CD8-positive, alpha-beta memory T cell (primary cell): ENCODE results near the gene RBM8A. TPM values are rescaled to one million over a fixed set of nuclear protein-coding genes. Genes with fewer than 3 reads are reported as not detected.

ENCODE experiments used
- CTCF ChIA-PET: fragments of 350-600 bp; sonication (Branson Sonifier 250); formaldehyde crosslinking; loops from one replicate; lab custom pipeline; 2021; ENCODE audit warnings: antibody characterized with exemption; lab: Charles Lee
- POLR2A ChIA-PET: fragments of 350-600 bp; sonication (Branson Sonifier 250); formaldehyde crosslinking; loops from one replicate; lab custom pipeline; 2021; ENCODE audit warnings: antibody characterized with exemption; lab: Charles Lee
- DNase-seq, 5 donors: peaks; one replicate each; pipeline versions ENCODE4 v3.0.0 to v3.0.0-alpha.2; 2020 to 2022; ENCODE audit warnings: mixed read lengths in 1 of 5
- H3K27ac ChIP-seq: one replicate; pipeline ENCODE4 v1.7.0; 2013; ENCODE audit warnings: low read depth, mild to moderate bottlenecking, low read length, moderate library complexity
- H3K27me3 ChIP-seq: 2 replicates; pipeline ENCODE4 v1.7.0; 2013; ENCODE audit warnings: low read length, mild to moderate bottlenecking; ENCODE audit not compliant: insufficient read depth, poor library complexity, severe bottlenecking
- H3K36me3 ChIP-seq: 2 replicates; pipeline ENCODE4 v1.7.0; 2013; ENCODE audit warnings: mild to moderate bottlenecking, low read length, moderate library complexity; ENCODE audit not compliant: insufficient read depth
- H3K4me1 ChIP-seq: 2 replicates; pipeline ENCODE4 v1.7.0; 2013; ENCODE audit warnings: mild to moderate bottlenecking, low read length, moderate library complexity; ENCODE audit not compliant: insufficient read depth
- H3K4me3 ChIP-seq: 2 replicates; pipeline ENCODE4 v1.7.0; 2013; ENCODE audit warnings: mild to moderate bottlenecking, low read length
- H3K9me3 ChIP-seq: 2 replicates; pipeline ENCODE4 v1.7.0; 2013; ENCODE audit warnings: mild to moderate bottlenecking, low read length
- H3K27ac Mint-ChIP-seq, 8 donors: one replicate each; pipeline ENCODE4 v1.8.0; 2020 to 2021; ENCODE audit warnings: mixed read lengths in 8 of 8, mild to moderate bottlenecking in 6 of 8, inconsistent platforms in 3 of 8, moderate library complexity in 3 of 8
- H3K27me3 Mint-ChIP-seq, 2 donors: one replicate each; pipeline ENCODE4 v1.8.0; 2020 to 2021; ENCODE audit warnings: mixed read lengths in 2 of 2, mild to moderate bottlenecking in 1 of 2, moderate library complexity in 1 of 2
- H3K36me3 Mint-ChIP-seq, 3 donors: one replicate each; pipeline ENCODE4 v1.8.0; 2020 to 2021; ENCODE audit warnings: mixed read lengths in 3 of 3, inconsistent platforms in 1 of 3, mild to moderate bottlenecking in 1 of 3
- H3K4me1 Mint-ChIP-seq, 3 donors: one replicate each; pipeline ENCODE4 v1.8.0; 2020 to 2021; ENCODE audit warnings: mixed read lengths in 3 of 3, inconsistent platforms in 1 of 3, mild to moderate bottlenecking in 1 of 3
- H3K4me3 Mint-ChIP-seq, 7 donors: one replicate each; pipeline ENCODE4 v1.8.0; 2020 to 2021; ENCODE audit warnings: mixed read lengths in 7 of 7, mild to moderate bottlenecking in 6 of 7, moderate library complexity in 4 of 7, inconsistent platforms in 2 of 7
- H3K9me3 Mint-ChIP-seq, 5 donors: one replicate each; pipeline ENCODE4 v1.8.0; 2020 to 2022; ENCODE audit warnings: mixed read lengths in 5 of 5, mild to moderate bottlenecking in 3 of 5, moderate library complexity in 2 of 5, inconsistent platforms in 1 of 5
- polyA plus RNA-seq: library from polyadenylated mRNA; unstranded; fragments of 300-500 nt; fragmentation: Illumina TruSeq; gene quantifications from one replicate; pipeline ENCODE4 v1.2.3, GENCODE V29; 2021
- total RNA-seq, 2 experiments: library from RNA; stranded (reverse); gene quantifications; one replicate each; pipeline ENCODE4 v1.2.3, GENCODE V29; 2021

RBM8A gene
- total RNA-seq (100 to 1,000 TPM; 387 to 397 TPM), polyA plus RNA-seq (192 TPM)

- peak within 1 kb of the TSS; percentile 89 for H3K4me3 ChIP-seq
Observed at GRCh38 chr1:145927063-145927886, at the start of gene RBM8A. Gene RBM8A, minus strand, starts transcription at chr1:145927484. Its CDS starts 58 bp downstream, at chr1:145927426.

DNA sequence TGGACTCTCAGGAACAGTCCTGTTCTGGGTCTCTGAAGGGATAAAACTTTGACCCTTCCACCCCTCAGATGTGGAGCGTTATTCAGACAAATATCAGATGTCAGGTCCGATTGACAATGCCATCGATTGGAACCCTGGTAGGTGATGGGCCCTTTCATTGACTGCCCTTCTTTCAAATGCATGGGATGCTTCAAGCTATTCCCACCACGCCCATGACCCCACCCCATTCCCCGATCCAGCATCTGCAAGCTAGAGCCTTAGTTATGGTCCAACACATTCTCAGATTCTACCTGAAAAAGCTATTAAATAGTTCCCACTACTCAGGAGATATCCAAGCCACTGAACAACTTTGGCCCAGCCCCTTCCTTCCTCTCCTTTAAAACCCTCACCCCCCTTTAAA, 49.7 kb upstream of the RBM8A start:
- Mint-ChIP-seq H3K4me3 (peak overlapping the region in 1 of 7 donors; percentile 44), H3K27ac (peak overlapping the region in 1 of 8 donors; percentile 89), H3K9me3 (no peaks in the 10 kb centered on the region), H3K36me3 (peaks cover 0 to 16% (median 8%) of the 10 kb centered on the region in 3 donors), H3K4me1 (peaks cover 13 to 25% (median 19%) of the 10 kb centered on the region in 3 donors), H3K27me3 (no peaks in the 10 kb centered on the region)
- Histone ChIP-seq H3K9me3 (no peaks in the 10 kb centered on the region), H3K27me3 (no peaks in the 10 kb centered on the region), H3K36me3 (no peaks in the 10 kb centered on the region), H3K4me1 (peaks cover 49% of the 10 kb centered on the region), H3K4me3 (no peak overlapping the region), H3K27ac (no peak overlapping the region)
- no peak for DNase-seq
- CTCF ChIA-PET: interaction anchor here (1.0 to 8.3 kb wide), 17 partner anchors 9 to 130 kb away, joined by 4 to 475 read pairs (median 9); partner anchors contain the start of genes ANKRD34A, ITGA10, LIX1L and NUDT17
- POLR2A ChIA-PET: interaction anchor here (0.7 to 7.2 kb wide), 7 partner anchors 13 to 126 kb away, joined by 3 to 229 read pairs (median 5); partner anchors contain the start of genes ANKRD34A, LIX1L, POLR3GL and TXNIP

More at GRCh38 chr1:145927063-145927886, at the start of gene RBM8A:
- no peaks in the 10 kb centered on the region for H3K27me3 Mint-ChIP-seq
- Histone ChIP-seq H3K27me3 (no peaks in the 10 kb centered on the region), H3K4me1 (peaks cover 29% of the 10 kb centered on the region), H3K9me3 (no peaks in the 10 kb centered on the region), H3K36me3 (peaks cover 9% of the 10 kb centered on the region), H3K27ac (peak within 1 kb of the TSS; percentile 93)
- DNase-seq: peak; percentile 85 to 97 (median 96)
- peaks cover 10 to 22% (median 20%) of the 10 kb centered on the region in 3 donors for H3K4me1 Mint-ChIP-seq
- H3K27ac Mint-ChIP-seq: peak within 1 kb of the TSS in 4 of 8 donors; percentile 74 to 92 (median 82)
- CTCF ChIA-PET: interaction anchor here (0.7 to 2.3 kb wide), 21 partner anchors 9 to 81 kb away, joined by 3 to 24 read pairs (median 7); partner anchors contain the start of genes ANKRD34A, ITGA10, LIX1L and NUDT17
- H3K36me3 Mint-ChIP-seq: peaks cover 0 to 19% (median 3%) of the 10 kb centered on the region in 3 donors
- no peaks in the 10 kb centered on the region for H3K9me3 Mint-ChIP-seq
- peak within 1 kb of the TSS in 3 of 7 donors; percentile 47 to 84 (median 57) for H3K4me3 Mint-ChIP-seq
- POLR2A ChIA-PET: interaction anchor here (0.6 to 3.9 kb wide), 23 partner anchors 9 to 110 kb away, joined by 3 to 87 read pairs (median 6); partner anchors contain the start of genes ANKRD34A, ANKRD35, LIX1L and NUDT17

- no peaks in the 10 kb centered on the region for H3K27me3 Mint-ChIP-seq
- DNase-seq: no peak
- no peak overlapping the region for H3K4me3 ChIP-seq
- peaks cover 31% of the 10 kb centered on the region for H3K4me1 ChIP-seq
- H3K27ac Mint-ChIP-seq: peak overlapping the region in 4 of 8 donors; percentile 14 to 80 (median 70)
- no peaks in the 10 kb centered on the region for H3K9me3 Mint-ChIP-seq
- H3K4me1 Mint-ChIP-seq: peaks cover 12 to 29% (median 18%) of the 10 kb centered on the region in 3 donors
- no peak overlapping the region for H3K27ac ChIP-seq
- ChIA-PET CTCF (interaction anchor here (0.6 to 8.3 kb wide), 3 partner anchors 11 to 130 kb away, joined by 3 to 475 read pairs (median 77); partner anchors contain the start of genes ANKRD34A, NUDT17, POLR3GL and TXNIP), POLR2A (no interaction called here)
- no peaks in the 10 kb centered on the region for H3K36me3 ChIP-seq
- peaks cover 0 to 18% (median 10%) of the 10 kb centered on the region in 3 donors for H3K36me3 Mint-ChIP-seq
- no peaks in the 10 kb centered on the region for H3K27me3 ChIP-seq
- peak overlapping the region in 1 of 7 donors; percentile 67 for H3K4me3 Mint-ChIP-seq
- no peaks in the 10 kb centered on the region for H3K9me3 ChIP-seq
Observed at GRCh38 chr1:145975216-145975615, 47.9 kb upstream of the RBM8A start.

- Mint-ChIP-seq H3K27ac (peak overlapping the region in 4 of 8 donors; percentile 40 to 80 (median 70)), H3K4me3 (no peak overlapping the region), H3K4me1 (peaks cover 13 to 32% (median 21%) of the 10 kb centered on the region in 3 donors), H3K9me3 (no peaks in the 10 kb centered on the region), H3K36me3 (peaks cover 0 to 18% (median 11%) of the 10 kb centered on the region in 3 donors), H3K27me3 (no peaks in the 10 kb centered on the region)
- ChIA-PET CTCF (interaction anchor here (0.6 to 8.3 kb wide), 3 partner anchors 10 to 129 kb away, joined by 3 to 475 read pairs (median 77); partner anchors contain the start of genes ANKRD34A, NUDT17, POLR3GL and TXNIP), POLR2A (no interaction called here)
- H3K9me3 ChIP-seq: no peaks in the 10 kb centered on the region
- H3K27ac ChIP-seq: no peak overlapping the region
- peaks cover 26% of the 10 kb centered on the region for H3K4me1 ChIP-seq
- H3K36me3 ChIP-seq: no peaks in the 10 kb centered on the region
- no peak overlapping the region for H3K4me3 ChIP-seq
- no peak for DNase-seq
- no peaks in the 10 kb centered on the region for H3K27me3 ChIP-seq
Observed at GRCh38 chr1:145974721-145975120, 47.4 kb upstream of the RBM8A start.

- H3K36me3 Mint-ChIP-seq: peaks cover 5 to 23% (median 15%) of the 10 kb centered on the region in 3 donors
- H3K4me1 ChIP-seq: peaks cover 5% of the 10 kb centered on the region
- no peaks in the 10 kb centered on the region for H3K27me3 Mint-ChIP-seq
- H3K4me3 ChIP-seq: no peak overlapping the region
- peaks cover 19 to 43% (median 29%) of the 10 kb centered on the region in 3 donors for H3K4me1 Mint-ChIP-seq
- H3K4me3 Mint-ChIP-seq: peak overlapping the region in 1 of 7 donors; percentile 78
- no peaks in the 10 kb centered on the region for H3K27me3 ChIP-seq
- no peaks in the 10 kb centered on the region for H3K36me3 ChIP-seq
- H3K9me3 Mint-ChIP-seq: peaks cover 0 to 3% (median 0%) of the 10 kb centered on the region in 5 donors
- POLR2A ChIA-PET: no interaction called here
- CTCF ChIA-PET: interaction anchor here (0.9 to 1.5 kb wide), 4 partner anchors 8 to 54 kb away, joined by 3 to 7 read pairs (median 4); partner anchors contain the start of genes ANKRD34A, PEX11B and POLR3GL
- no peak overlapping the region for H3K27ac Mint-ChIP-seq
- DNase-seq: no peak
- no peak overlapping the region for H3K27ac ChIP-seq
- H3K9me3 ChIP-seq: no peaks in the 10 kb centered on the region
Observed at GRCh38 chr1:145972580-145972979, 45.3 kb upstream of the RBM8A start.

- Histone ChIP-seq H3K4me1 (peaks cover 32% of the 10 kb centered on the region), H3K27ac (no peak overlapping the region), H3K36me3 (no peaks in the 10 kb centered on the region), H3K27me3 (no peaks in the 10 kb centered on the region), H3K9me3 (no peaks in the 10 kb centered on the region), H3K4me3 (no peak overlapping the region)
- no peak for DNase-seq
- H3K9me3 Mint-ChIP-seq: peaks cover 0 to 4% (median 0%) of the 10 kb centered on the region in 5 donors
- peak overlapping the region in 1 of 8 donors; percentile 42 for H3K27ac Mint-ChIP-seq
- peaks cover 42 to 61% (median 51%) of the 10 kb centered on the region in 3 donors for H3K4me1 Mint-ChIP-seq
- H3K27me3 Mint-ChIP-seq: no peaks in the 10 kb centered on the region
- peak overlapping the region in 5 of 7 donors; percentile 2 to 82 (median 11) for H3K4me3 Mint-ChIP-seq
- CTCF ChIA-PET: interaction anchor here (1.1 to 3.1 kb wide), 3 partner anchors 9 to 40 kb away, joined by 3 to 12 read pairs (median 6); partner anchors contain the start of genes LIX1L and RBM8A
- POLR2A ChIA-PET: no interaction called here
- H3K36me3 Mint-ChIP-seq: peaks cover 9 to 20% (median 9%) of the 10 kb centered on the region in 3 donors
Observed at GRCh38 chr1:145967288-145967687, 40.0 kb upstream of the RBM8A start.

GRCh38 chr1:145965119-145965744, 37.9 kb upstream of the RBM8A start:
- Histone ChIP-seq H3K4me3 (peak overlapping the region; percentile 88), H3K27me3 (no peaks in the 10 kb centered on the region), H3K36me3 (no peaks in the 10 kb centered on the region), H3K4me1 (peaks cover 37% of the 10 kb centered on the region), H3K27ac (peak overlapping the region; percentile 71), H3K9me3 (no peaks in the 10 kb centered on the region)
- peaks cover 0 to 4% (median 0%) of the 10 kb centered on the region in 5 donors for H3K9me3 Mint-ChIP-seq
- H3K27me3 Mint-ChIP-seq: no peaks in the 10 kb centered on the region
- peaks cover 46 to 66% (median 47%) of the 10 kb centered on the region in 3 donors for H3K4me1 Mint-ChIP-seq
- peaks cover 7 to 30% (median 9%) of the 10 kb centered on the region in 3 donors for H3K36me3 Mint-ChIP-seq
- H3K4me3 Mint-ChIP-seq: peak overlapping the region; percentile 93 to 98 (median 96)
- POLR2A ChIA-PET: interaction anchor here (0.6 to 2.4 kb wide), 14 partner anchors 9 to 106 kb away, joined by 3 to 34 read pairs (median 6); partner anchors contain the start of genes ANKRD35, PEX11B, PIAS3 and RBM8A
- peak overlapping the region; percentile 84 to 99 (median 96) for H3K27ac Mint-ChIP-seq
- CTCF ChIA-PET: interaction anchor here (0.6 to 4.9 kb wide), 14 partner anchors 8 to 119 kb away, joined by 3 to 77 read pairs (median 4); partner anchors contain the start of genes PEX11B and RBM8A
- no peak for DNase-seq
